ENCODE data around the gene HMGN5.

Gene HMGN5

GRCh38 chrX:81121513-81122363 is 80.0 kb downstream of the HMGN5 start:
- Histone ChIP-seq H3K4me3 (replicated peaks; ENCODE audit: insufficient read depth, low read length) (peak overlapping the region; percentile 61), H3K27me3 (ENCODE audit: insufficient read depth, poor library complexity, severe bottlenecking) (no peaks in the 10 kb centered on the region), H3K27ac (replicated peaks) (peak overlapping the region; percentile 74)
- TF ChIP-seq GABPA (IDR thresholded peaks at IDR 0.05; ENCODE audit: low read depth), result no peak
- TF ChIP-seq CTCF (IDR thresholded peaks at IDR 0.05; ENCODE audit: insufficient read depth, low read length), result no peak
- no peak for TF ChIP-seq REST (IDR thresholded peaks at IDR 0.05; ENCODE audit: insufficient replicate concordance, low read depth)
- no peak for TF ChIP-seq SPI1 (IDR thresholded peaks at IDR 0.05; ENCODE audit: borderline replicate concordance, low read depth)
- no peak for TF ChIP-seq POLR2AphosphoS5 (IDR thresholded peaks at IDR 0.05; ENCODE audit: low read depth)
- DNase-seq (ENCODE audit: low read depth in 1 of 2, low spot score in 1 of 2), result peak; percentile 79 to 92

- TF ChIP-seq CTCF (IDR thresholded peaks at IDR 0.05; ENCODE audit: insufficient read depth, low read length) (peak; percentile 26), GABPA (IDR thresholded peaks at IDR 0.05; ENCODE audit: low read depth) (no peak)
- Histone ChIP-seq H3K4me3 (replicated peaks; ENCODE audit: insufficient read depth, low read length) (peak overlapping the region; percentile 61), H3K27ac (replicated peaks) (peak overlapping the region; percentile 74), H3K27me3 (ENCODE audit: insufficient read depth, poor library complexity, severe bottlenecking) (no peaks in the 10 kb centered on the region)
- DNase-seq (ENCODE audit: low read depth in 1 of 2, low spot score in 1 of 2), result peak; percentile 20 to 54
Measured at GRCh38 chrX:81120936-81121371, 80.8 kb downstream of the HMGN5 start.

GRCh38 chrX:81120258-81120935 is 81.3 kb downstream of the HMGN5 start:
- Histone ChIP-seq H3K27ac (replicated peaks) (peak overlapping the region; percentile 74), H3K27me3 (ENCODE audit: insufficient read depth, poor library complexity, severe bottlenecking) (no peaks in the 10 kb centered on the region), H3K4me3 (replicated peaks; ENCODE audit: insufficient read depth, low read length) (peak overlapping the region; percentile 61)
- DNase-seq (ENCODE audit: low read depth in 1 of 2, low spot score in 1 of 2), result peak in 1 of 2 experiments; percentile 2
- TF ChIP-seq SPI1 (IDR thresholded peaks at IDR 0.05; ENCODE audit: borderline replicate concordance, low read depth), result no peak
- no peak for TF ChIP-seq POLR2AphosphoS5 (IDR thresholded peaks at IDR 0.05; ENCODE audit: low read depth)
- no peak for TF ChIP-seq CTCF (IDR thresholded peaks at IDR 0.05; ENCODE audit: insufficient read depth, low read length)
- no peak for TF ChIP-seq GABPA (IDR thresholded peaks at IDR 0.05; ENCODE audit: low read depth)
- TF ChIP-seq REST (IDR thresholded peaks at IDR 0.05; ENCODE audit: insufficient replicate concordance, low read depth), result no peak
